NCI-H748 (cell line): ENCODE results near the gene UBE2V1.
"Not testable (repeated sequence)": the region's sequence is repeated elsewhere in the genome, so short reads cannot be mapped to it uniquely, and the experiment has no call there.

Experiments used
- DNase-seq: peaks from one replicate; lab custom pipeline; 2025; ENCODE audit not compliant: unreplicated experiment; lab: John Stamatoyannopoulos, UW

Gene UBE2V1

GRCh38 chr20:50115591-50116367 lies 2.8 kb upstream of the UBE2V1 start:
- DNase-seq = peak; percentile 87

- DNase-seq = no peak
These were observed 2.1 kb upstream of the UBE2V1 start for GRCh38 chr20:50115041-50115512.

GRCh38 chr20:50113420-50114224 lies 672 bp upstream of the UBE2V1 start:
- no peak for DNase-seq

- no peak for DNase-seq
These were observed 988 bp downstream of the UBE2V1 start for GRCh38 chr20:50111829-50112495.

GRCh38 chr20:50111120-50111828 lies 1.7 kb downstream of the UBE2V1 start:
- DNase-seq = no peak

- DNase-seq = no peak
These were observed 2.6 kb downstream of the UBE2V1 start for GRCh38 chr20:50110141-50111047.

- DNase-seq = no peak
These were observed 4.3 kb downstream of the UBE2V1 start for GRCh38 chr20:50108556-50109235.

- no peak for DNase-seq
These were observed 5.1 kb downstream of the UBE2V1 start for GRCh38 chr20:50107796-50108331.

- DNase-seq = no peak
These were observed 5.8 kb downstream of the UBE2V1 start for GRCh38 chr20:50107086-50107660.

- not testable (repeated sequence) for DNase-seq
These were observed 6.3 kb downstream of the UBE2V1 start for GRCh38 chr20:50106669-50107068.

- DNase-seq = not testable (repeated sequence)
These were observed 9.4 kb downstream of the UBE2V1 start for GRCh38 chr20:50103464-50104107.

GRCh38 chr20:50102551-50102950 lies 10.4 kb downstream of the UBE2V1 start:
- not testable (repeated sequence) for DNase-seq

- no peak for DNase-seq
These were observed 11.1 kb downstream of the UBE2V1 start for GRCh38 chr20:50101887-50102286.

- DNase-seq = no peak
These were observed 11.7 kb downstream of the UBE2V1 start for GRCh38 chr20:50101281-50101680.

GRCh38 chr20:50100552-50100951 lies 12.4 kb downstream of the UBE2V1 start:
- DNase-seq = no peak

- no peak for DNase-seq
These were observed 13.4 kb downstream of the UBE2V1 start for GRCh38 chr20:50099565-50099991.

GRCh38 chr20:50099113-50099512 lies 13.8 kb downstream of the UBE2V1 start:
- no peak for DNase-seq

- DNase-seq = no peak
These were observed 14.7 kb downstream of the UBE2V1 start for GRCh38 chr20:50098259-50098658.
